OCI-LY3 (cell line): ENCODE results near the gene NBPF11.
"Not testable (repeated sequence)": the region's sequence is repeated elsewhere in the genome, so short reads cannot be mapped to it uniquely, and the experiment has no call there.

Experiments used
- CTCF ChIP-seq: fragments of 200-600, 300-600 bp; sonication (generic); IDR thresholded peaks from 2 replicates; pipeline ENCODE4 v1.5.1; 2014; ENCODE audit warnings: antibody characterized with exemption, low read length, low read depth
- EZH2phosphoT487 ChIP-seq: fragments of 200-600 bp; shearing (Covaris generic); IDR thresholded peaks from 2 replicates; pipeline ENCODE4 v1.6.1; 2018; ENCODE audit warnings: antibody characterized with exemption, mixed run types, low read depth

GRCh38 chr1:148150014-148150413 lies 2.1 kb downstream of the NBPF11 start:
- TF ChIP-seq CTCF, EZH2phosphoT487: not testable (repeated sequence)
